ENCODE data around the gene FEZF1.

FEZF1 gene

DNA sequence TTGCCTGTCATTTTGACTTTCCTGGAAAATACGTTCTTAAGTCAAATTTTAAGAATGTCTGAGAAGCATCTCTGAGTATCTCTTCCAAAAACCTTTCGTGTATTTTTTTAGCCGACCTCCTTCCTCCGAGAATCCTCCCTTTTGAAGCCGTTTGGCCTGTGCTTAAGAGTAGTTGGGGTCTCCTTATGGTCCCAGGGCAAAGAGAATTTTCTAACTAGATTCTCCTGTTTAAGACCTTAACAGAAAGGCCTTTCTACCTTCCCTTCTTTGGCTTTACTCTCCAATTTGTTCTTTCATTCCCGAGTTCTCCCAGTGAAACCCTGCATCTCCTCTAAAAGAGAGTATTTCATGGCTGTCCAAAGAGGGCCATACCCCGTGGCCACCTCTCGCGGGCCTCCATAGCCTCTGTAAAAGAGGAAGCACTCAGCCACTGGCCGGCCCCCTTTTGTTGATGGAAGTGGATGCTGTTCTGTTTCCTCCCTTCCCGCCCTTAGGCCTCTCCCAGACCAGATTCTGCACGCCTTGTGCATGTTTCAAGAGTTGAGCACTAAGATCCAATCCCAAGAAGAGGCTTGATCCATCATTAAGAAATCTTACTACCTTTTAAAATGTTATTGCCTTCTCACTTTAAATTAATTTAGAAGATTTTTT, 6.6 kb upstream of the FEZF1 start:
- H3K36me3 ChIP-seq, result no peaks in the 10 kb centered on the region
- H3K27me3 ChIP-seq (ENCODE audit: insufficient read depth, low read depth, severe bottlenecking), result peaks cover 98% of the 10 kb centered on the region
- H3K27ac ChIP-seq, result no peak overlapping the region
- no peak overlapping the region; the same call in 1 of the 2 replicates for H3K4me3 ChIP-seq (ENCODE audit: low read depth, low read length)
- DNase-seq, result no peak
- H3K9me3 ChIP-seq (ENCODE audit: severe bottlenecking), result peaks cover 3% of the 10 kb centered on the region
- TF ChIP-seq, protein P1, sequence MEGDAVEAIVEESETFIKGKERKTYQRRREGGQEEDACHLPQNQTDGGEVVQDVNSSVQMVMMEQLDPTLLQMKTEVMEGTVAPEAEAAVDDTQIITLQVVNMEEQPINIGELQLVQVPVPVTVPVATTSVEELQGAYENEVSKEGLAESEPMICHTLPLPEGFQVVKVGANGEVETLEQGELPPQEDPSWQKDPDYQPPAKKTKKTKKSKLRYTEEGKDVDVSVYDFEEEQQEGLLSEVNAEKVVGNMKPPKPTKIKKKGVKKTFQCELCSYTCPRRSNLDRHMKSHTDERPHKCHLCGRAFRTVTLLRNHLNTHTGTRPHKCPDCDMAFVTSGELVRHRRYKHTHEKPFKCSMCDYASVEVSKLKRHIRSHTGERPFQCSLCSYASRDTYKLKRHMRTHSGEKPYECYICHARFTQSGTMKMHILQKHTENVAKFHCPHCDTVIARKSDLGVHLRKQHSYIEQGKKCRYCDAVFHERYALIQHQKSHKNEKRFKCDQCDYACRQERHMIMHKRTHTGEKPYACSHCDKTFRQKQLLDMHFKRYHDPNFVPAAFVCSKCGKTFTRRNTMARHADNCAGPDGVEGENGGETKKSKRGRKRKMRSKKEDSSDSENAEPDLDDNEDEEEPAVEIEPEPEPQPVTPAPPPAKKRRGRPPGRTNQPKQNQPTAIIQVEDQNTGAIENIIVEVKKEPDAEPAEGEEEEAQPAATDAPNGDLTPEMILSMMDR (IDR thresholded peaks at IDR 0.05; ENCODE audit: low read depth, low read length), result no peak

DNA sequence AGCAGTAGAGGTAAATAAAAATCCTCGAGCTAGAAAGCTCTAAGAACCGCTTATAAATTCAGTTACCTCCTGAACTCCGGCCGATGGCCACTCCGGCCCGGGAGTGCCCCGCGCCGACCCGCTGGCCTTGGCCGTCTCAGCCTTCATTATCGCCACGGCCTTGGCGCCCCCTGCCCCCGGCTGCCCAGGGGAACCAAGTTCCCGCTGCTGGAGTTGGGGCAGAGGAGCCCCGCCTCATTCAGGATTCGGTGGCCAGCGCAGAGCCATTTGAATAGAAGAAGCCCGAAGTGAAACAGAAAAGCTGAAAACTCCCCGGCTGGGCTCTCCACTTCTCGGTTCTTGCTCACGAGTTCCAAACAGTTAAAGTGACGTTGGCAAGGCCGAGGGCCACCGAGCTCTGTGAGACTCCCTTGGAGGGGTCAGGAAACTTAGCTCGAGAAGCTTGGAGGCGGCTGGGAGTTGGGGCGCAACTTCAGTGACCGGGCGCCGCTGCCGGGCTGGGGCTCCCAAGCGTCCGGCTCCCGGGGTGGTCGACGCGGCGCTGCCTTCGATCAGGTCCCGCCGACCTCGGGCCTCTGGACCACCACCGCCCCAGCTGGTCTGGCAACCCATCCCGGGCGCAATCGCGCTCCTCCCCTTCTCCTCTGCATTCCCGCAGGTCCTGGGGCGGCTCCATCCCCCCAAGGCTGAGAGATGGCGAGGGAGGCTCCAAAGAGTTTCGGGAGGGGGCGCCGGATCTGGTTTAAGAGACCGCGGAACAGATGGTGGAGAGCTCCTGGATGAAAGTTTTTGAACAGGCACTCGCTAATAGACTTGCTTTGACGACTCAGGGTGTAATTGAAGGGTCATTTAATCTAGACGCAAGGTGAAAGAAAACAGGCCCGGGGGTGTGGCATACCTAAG, 5.8 kb upstream of the FEZF1 start:
- H3K36me3 ChIP-seq, result no peaks in the 10 kb centered on the region
- TF ChIP-seq, protein P1 (IDR thresholded peaks at IDR 0.05; ENCODE audit: low read depth, low read length), result no peak
- peaks cover 98% of the 10 kb centered on the region for H3K27me3 ChIP-seq (ENCODE audit: insufficient read depth, low read depth, severe bottlenecking)
- no peak overlapping the region for H3K27ac ChIP-seq
- H3K9me3 ChIP-seq (ENCODE audit: severe bottlenecking), result no peaks in the 10 kb centered on the region
- no peak for DNase-seq
- H3K4me3 ChIP-seq (ENCODE audit: low read depth, low read length), result peak overlapping the region; percentile 11; the same call in 1 of the 2 replicates

DNA sequence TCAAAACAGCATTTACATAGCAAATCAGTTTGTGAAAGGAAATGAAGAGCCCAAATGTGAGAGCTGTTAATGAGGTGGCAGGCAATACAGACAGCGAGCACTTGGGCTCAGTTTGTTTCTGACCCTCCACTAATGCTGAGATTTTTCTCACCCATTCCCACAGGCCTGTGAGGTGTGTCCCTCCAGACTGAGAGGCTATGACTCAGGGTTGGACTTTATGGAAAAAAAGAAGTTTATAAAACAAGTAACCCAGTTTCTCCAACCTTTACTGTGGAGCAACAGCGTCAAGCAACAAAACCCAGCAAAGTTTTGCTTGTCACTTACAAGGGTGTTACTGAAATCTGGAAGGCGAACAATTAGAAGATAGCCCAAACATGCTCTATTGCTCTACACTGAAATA, 4.9 kb upstream of the FEZF1 start:
- no peaks in the 10 kb centered on the region for H3K36me3 ChIP-seq
- DNase-seq, result no peak
- no peaks in the 10 kb centered on the region for H3K9me3 ChIP-seq (ENCODE audit: severe bottlenecking)
- no peak overlapping the region for H3K4me3 ChIP-seq (ENCODE audit: low read depth, low read length)
- TF ChIP-seq, protein P1 (IDR thresholded peaks at IDR 0.05; ENCODE audit: low read depth, low read length), result no peak
- no peak overlapping the region for H3K27ac ChIP-seq
- H3K27me3 ChIP-seq (ENCODE audit: insufficient read depth, low read depth, severe bottlenecking), result peaks cover 97% of the 10 kb centered on the region

DNA sequence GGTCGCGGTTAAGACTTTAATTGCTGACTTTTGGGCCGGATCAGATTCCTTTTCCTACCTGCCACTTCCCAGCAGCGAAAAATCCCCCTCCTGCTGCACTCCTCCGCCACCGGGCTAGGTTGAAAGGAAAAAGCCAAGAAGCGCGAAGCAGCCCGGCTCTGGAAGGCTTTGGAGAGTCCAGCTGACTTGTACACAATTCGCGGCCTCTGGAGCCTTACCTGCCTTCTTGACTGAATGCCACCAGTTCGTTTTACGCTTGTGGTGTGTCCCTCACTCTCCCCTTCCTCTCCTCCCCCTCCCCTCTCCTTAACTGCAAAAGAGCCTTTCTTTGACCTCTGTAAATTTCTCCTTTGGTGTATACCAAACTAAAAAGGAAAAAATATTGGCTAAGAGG, 2.7 kb upstream of the FEZF1 start:
- Histone ChIP-seq H3K36me3 (no peaks in the 10 kb centered on the region), H3K9me3 (ENCODE audit: severe bottlenecking) (no peaks in the 10 kb centered on the region), H3K27me3 (ENCODE audit: insufficient read depth, low read depth, severe bottlenecking) (peaks cover 97% of the 10 kb centered on the region), H3K4me3 (ENCODE audit: low read depth, low read length) (peak overlapping the region; percentile 11; the same call in 1 of the 2 replicates), H3K27ac (no peak overlapping the region)
- DNase-seq, result peak; percentile 58
- TF ChIP-seq, protein P1 (IDR thresholded peaks at IDR 0.05; ENCODE audit: low read depth, low read length), result no peak

DNA sequence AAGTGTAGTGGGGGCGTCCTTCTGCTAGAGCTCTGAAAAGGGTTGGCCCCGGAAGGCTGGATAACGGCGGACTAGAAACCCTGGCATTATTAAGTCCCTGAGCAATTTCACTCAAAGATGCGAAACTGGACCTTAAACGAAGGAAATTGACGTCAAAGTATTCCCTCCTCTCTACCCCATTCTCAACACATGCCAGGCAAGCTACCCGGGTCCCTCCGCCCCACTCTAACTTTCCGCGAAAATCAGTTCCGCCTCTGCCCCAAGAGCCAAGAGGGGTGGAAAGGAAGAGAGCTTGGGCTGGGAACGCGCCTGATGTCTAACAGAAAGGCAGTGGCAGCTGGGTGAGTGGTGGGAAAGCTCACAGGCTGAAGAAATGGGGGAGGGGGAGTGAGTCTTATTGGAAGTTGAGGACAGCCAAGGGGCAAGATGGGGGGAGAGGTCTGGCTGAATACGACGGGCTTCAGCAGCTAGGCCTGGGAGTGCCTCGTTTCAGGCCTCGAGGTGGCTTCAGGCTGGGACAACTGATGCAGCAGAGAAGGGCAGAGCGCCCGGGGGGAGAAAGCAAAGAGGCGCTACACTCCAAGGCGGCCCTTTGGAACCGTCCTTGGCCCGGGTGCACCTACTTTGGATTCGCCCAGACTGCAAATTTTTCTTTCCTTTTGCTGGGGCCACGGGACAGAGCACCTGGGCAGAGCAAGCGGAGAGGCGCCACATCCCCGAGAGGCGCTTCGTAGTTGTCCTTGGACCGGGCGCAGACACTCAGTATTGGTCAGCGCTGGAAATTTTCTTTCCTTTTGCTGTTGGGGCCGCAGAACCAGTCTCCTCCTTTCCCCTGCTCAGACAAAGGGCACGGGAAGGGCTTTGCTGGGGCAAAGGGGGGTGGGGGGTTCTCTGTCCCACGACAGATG, 2.0 kb upstream of the FEZF1 start:
- peaks cover 97% of the 10 kb centered on the region for H3K27me3 ChIP-seq (ENCODE audit: insufficient read depth, low read depth, severe bottlenecking)
- no peaks in the 10 kb centered on the region for H3K36me3 ChIP-seq
- H3K4me3 ChIP-seq (ENCODE audit: low read depth, low read length), result peak overlapping the region; percentile 35
- DNase-seq, result peak; percentile 28
- TF ChIP-seq, protein P1 (IDR thresholded peaks at IDR 0.05; ENCODE audit: low read depth, low read length), result no peak
- no peaks in the 10 kb centered on the region for H3K9me3 ChIP-seq (ENCODE audit: severe bottlenecking)
- H3K27ac ChIP-seq, result no peak overlapping the region

Measured in WERI-Rb-1 (cell line).